Measurements from ENCODE around the gene PPP1R7. TPM values are rescaled to one million over a fixed set of nuclear protein-coding genes. Genes with fewer than 3 reads are reported as not detected.

The PPP1R7 gene
- total RNA-seq, 4 donors from 2014 or later: 58.7 to 74.0 (median 68.8) TPM

- 78 to 84% methylated on average over 7 to 9 of the region's 9 CpGs for WGBS, 2 donors
- H3K4me3 ChIP-seq (replicated peaks in 1 of 3): no peak overlapping the region
- no peaks in the 10 kb centered on the region for H3K27me3 ChIP-seq
- no peak for TF ChIP-seq POLR2A (IDR thresholded peaks at IDR 0.05)
- TF ChIP-seq, protein P1, sequence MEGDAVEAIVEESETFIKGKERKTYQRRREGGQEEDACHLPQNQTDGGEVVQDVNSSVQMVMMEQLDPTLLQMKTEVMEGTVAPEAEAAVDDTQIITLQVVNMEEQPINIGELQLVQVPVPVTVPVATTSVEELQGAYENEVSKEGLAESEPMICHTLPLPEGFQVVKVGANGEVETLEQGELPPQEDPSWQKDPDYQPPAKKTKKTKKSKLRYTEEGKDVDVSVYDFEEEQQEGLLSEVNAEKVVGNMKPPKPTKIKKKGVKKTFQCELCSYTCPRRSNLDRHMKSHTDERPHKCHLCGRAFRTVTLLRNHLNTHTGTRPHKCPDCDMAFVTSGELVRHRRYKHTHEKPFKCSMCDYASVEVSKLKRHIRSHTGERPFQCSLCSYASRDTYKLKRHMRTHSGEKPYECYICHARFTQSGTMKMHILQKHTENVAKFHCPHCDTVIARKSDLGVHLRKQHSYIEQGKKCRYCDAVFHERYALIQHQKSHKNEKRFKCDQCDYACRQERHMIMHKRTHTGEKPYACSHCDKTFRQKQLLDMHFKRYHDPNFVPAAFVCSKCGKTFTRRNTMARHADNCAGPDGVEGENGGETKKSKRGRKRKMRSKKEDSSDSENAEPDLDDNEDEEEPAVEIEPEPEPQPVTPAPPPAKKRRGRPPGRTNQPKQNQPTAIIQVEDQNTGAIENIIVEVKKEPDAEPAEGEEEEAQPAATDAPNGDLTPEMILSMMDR (IDR thresholded peaks at IDR 0.05): no peak
- H3K4me1 ChIP-seq: peaks cover 8 to 9% of the 10 kb centered on the region in 2 donors
- DNase-seq: no peak
- intact Hi-C loops (cut with DNase I): no loop called here
- H3K27ac ChIP-seq: no peak overlapping the region
- H3K9me3 ChIP-seq: no peaks in the 10 kb centered on the region
- no peaks in the 10 kb centered on the region for H3K36me3 ChIP-seq
These were observed 65.2 kb downstream of the PPP1R7 start for GRCh38 chr2:241215421-241215820.

GRCh38 chr2:241216211-241216761, 66.0 kb downstream of the PPP1R7 start:
- TF ChIP-seq, protein P1 (IDR thresholded peaks at IDR 0.05): no peak
- no peak for TF ChIP-seq POLR2A (IDR thresholded peaks at IDR 0.05)
- Histone ChIP-seq H3K4me3 (replicated peaks in 1 of 3) (no peak overlapping the region), H3K36me3 (no peaks in the 10 kb centered on the region), H3K27me3 (no peaks in the 10 kb centered on the region), H3K9me3 (no peaks in the 10 kb centered on the region), H3K4me1 (peaks cover 8 to 9% of the 10 kb centered on the region in 2 donors), H3K27ac (no peak overlapping the region)
- intact Hi-C loops (cut with DNase I): no loop called here
- WGBS, 2 donors: 53 to 64% methylated on average over 12 to 14 of the region's 14 CpGs
- DNase-seq: no peak

- H3K27me3 ChIP-seq: no peaks in the 10 kb centered on the region
- intact Hi-C loops (cut with DNase I): no loop called here
- TF ChIP-seq POLR2A (IDR thresholded peaks at IDR 0.05): peak; percentile 29 to 51
- TF ChIP-seq, protein P1 (IDR thresholded peaks at IDR 0.05): peak in 1 of 6 experiments; percentile 23
- 0% methylated on average over 1 to 3 of the region's 77 CpGs for WGBS, 2 donors
- peak overlapping the region; percentile 68 to 85 (median 83) for H3K27ac ChIP-seq
- H3K9me3 ChIP-seq: no peaks in the 10 kb centered on the region
- peaks cover 8 to 9% of the 10 kb centered on the region in 2 donors for H3K4me1 ChIP-seq
- DNase-seq: peak; percentile 88 to 89
- H3K36me3 ChIP-seq: no peaks in the 10 kb centered on the region
- H3K4me3 ChIP-seq (replicated peaks in 1 of 3): peak overlapping the region in 1 of 3 donors; percentile 26
These were observed 67.2 kb downstream of the PPP1R7 start for GRCh38 chr2:241217320-241218031.

- no peaks in the 10 kb centered on the region for H3K36me3 ChIP-seq
- DNase-seq: peak; percentile 53 to 55
- peak overlapping the region in 1 of 3 donors; percentile 74 for H3K27ac ChIP-seq
- no peaks in the 10 kb centered on the region for H3K9me3 ChIP-seq
- intact Hi-C loops (cut with DNase I): no loop called here
- peak overlapping the region in 2 of 3 donors; percentile 18 to 80 for H3K4me3 ChIP-seq (replicated peaks in 1 of 3)
- TF ChIP-seq, protein P1 (IDR thresholded peaks at IDR 0.05): peak in 2 of 6 experiments; percentile 15 to 32
- no peak for TF ChIP-seq POLR2A (IDR thresholded peaks at IDR 0.05)
- no peaks in the 10 kb centered on the region for H3K27me3 ChIP-seq
- H3K4me1 ChIP-seq: peaks cover 8 to 9% of the 10 kb centered on the region in 2 donors
- WGBS, 2 donors: 2 to 3% methylated on average over 24 to 29 of the region's 83 CpGs
These were observed 68.1 kb downstream of the PPP1R7 start for GRCh38 chr2:241218131-241219029.
